ENCODE results near the gene RETREG2.
"Not testable (repeated sequence)": the region's sequence is repeated elsewhere in the genome, so short reads cannot be mapped to it uniquely, and the experiment has no call there.

Gene RETREG2

DNA sequence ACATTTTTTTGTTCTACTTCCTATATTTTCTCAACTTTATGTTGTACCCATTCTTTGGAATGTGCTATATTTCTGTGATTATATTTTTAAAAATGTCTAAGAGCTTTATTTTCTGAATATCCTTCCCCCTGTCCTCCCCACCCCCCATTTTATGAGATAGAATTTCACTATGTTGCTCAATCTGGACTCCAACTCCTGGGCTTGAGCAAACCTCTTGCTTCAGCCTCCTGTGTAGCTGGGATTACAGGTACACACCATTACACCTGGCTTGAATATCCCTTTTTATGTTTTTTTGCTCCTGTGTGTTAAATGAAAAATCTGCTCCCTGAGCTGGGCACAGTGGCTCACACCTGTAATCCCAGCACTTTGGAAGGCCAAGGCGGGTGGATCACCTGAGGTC lies 19.3 kb downstream of the RETREG2 start:
- no peaks in the 10 kb centered on the region for H3K9me3 Mint-ChIP-seq
- no peaks in the 10 kb centered on the region for H3K36me3 Mint-ChIP-seq (ENCODE audit: low read depth)
- H3K27ac Mint-ChIP-seq, result no peak overlapping the region
- H3K27me3 Mint-ChIP-seq (ENCODE audit: low read depth), result peaks cover 4% of the 10 kb centered on the region
- peaks cover 5% of the 10 kb centered on the region for H3K4me1 Mint-ChIP-seq (ENCODE audit: low read depth)
- DNase-seq (ENCODE audit: low spot score), result no peak
- no peak overlapping the region for H3K4me3 Mint-ChIP-seq

DNA sequence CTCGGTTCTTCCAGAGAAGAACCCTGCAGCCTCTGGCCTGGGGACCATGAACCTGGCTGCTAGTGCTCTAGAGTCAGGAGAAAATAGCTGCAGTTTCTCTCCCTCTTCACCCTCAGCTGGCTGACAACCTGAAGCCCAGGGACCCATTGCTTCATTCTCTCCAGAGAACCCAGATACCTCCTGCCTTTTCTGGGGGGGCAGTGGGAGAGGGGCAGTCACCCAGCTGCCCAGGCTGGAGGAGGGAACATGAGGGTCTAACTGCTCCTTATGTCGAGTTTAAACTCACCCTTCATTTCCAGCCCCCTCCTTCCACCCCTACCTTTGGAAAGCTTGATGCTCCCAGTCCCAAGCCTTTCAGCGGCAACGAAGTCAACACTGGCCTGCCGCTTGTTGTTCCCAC lies 20.9 kb downstream of the RETREG2 start:
- Mint-ChIP-seq H3K4me1 (ENCODE audit: low read depth) (peaks cover 5% of the 10 kb centered on the region), H3K27me3 (ENCODE audit: low read depth) (peaks cover 4% of the 10 kb centered on the region), H3K27ac (no peak overlapping the region), H3K9me3 (no peaks in the 10 kb centered on the region), H3K4me3 (no peak overlapping the region), H3K36me3 (ENCODE audit: low read depth) (no peaks in the 10 kb centered on the region)
- DNase-seq (ENCODE audit: low spot score), result no peak

DNA sequence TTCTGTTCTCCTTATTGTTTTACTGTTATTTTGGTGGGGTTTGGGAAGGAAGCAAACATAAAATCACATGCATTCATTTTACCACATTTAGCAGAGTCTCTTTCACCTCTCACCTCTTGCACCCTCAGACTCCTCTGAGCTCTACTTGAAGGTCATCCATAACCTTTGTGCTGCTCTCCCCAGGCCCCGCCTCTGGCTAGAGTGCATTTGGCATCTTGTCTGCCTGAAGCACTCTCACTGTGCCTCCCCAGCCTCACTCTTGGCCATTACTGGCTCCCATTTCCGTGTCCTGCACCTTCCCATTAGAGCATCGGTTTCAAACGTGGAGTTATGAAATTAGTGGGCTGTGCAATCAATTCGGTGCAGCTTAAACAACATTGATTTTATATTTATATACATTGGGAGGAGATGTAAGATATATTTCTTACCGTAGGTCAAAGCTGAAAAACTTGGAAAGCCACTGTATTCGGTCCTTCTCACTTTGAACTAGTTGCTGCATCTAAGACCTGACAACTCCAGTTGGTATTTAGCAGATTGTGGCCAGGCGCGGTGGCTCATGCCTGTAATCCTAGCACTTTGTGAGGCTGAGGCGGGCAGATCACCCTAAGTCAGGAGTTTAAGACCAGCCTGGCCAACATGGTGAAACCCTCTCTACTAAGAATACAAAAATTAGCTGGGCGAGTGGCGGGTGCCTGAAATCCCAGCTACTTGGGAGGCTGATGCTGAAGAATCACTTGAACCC lies 21.6 kb downstream of the RETREG2 start:
- peaks cover 4% of the 10 kb centered on the region for H3K27me3 Mint-ChIP-seq (ENCODE audit: low read depth)
- H3K27ac Mint-ChIP-seq, result no peak overlapping the region
- H3K4me1 Mint-ChIP-seq (ENCODE audit: low read depth), result peaks cover 5% of the 10 kb centered on the region
- DNase-seq (ENCODE audit: low spot score), result no peak
- H3K9me3 Mint-ChIP-seq, result peaks cover 4% of the 10 kb centered on the region
- H3K36me3 Mint-ChIP-seq (ENCODE audit: low read depth), result peaks cover 2% of the 10 kb centered on the region
- H3K4me3 Mint-ChIP-seq, result no peak overlapping the region

DNA sequence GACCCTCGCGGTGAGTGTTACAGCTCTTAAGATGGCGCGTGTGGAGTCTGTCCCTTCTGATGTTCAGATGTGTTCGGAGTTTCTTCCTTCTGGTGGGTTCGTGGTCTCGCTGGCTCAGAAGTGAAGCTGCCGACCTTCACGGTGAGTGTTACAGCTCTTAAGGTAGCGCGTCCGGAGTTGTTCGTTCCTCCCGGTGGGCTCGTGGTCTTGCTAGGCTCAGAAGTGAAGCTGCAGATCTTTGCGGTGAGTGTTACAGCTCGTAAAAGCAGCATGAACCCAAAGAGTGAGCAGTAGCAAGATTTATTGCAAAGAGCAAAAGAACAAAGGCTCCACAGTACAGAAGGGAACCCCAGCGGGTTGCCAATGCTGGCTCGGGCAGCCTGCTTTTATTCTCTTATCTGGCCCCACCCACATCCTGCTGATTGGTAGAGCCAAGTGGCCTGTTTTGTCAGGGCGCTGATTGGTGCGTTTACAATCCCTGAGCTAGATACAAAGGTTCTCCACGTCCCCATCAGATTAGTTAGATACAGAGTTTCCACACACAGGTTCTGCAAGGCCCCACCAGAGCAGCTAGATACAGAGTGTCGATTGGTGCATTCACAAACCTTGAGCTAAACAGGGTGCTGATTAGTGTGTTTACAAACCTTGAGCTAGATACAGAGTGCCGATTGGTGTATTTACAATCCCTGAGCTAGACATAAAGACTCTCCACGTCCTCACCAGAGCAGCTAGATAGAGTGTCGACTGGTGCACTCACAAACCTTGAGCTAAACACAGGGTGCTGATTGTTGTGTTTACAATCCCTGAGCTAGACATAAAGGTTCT lies 22.6 kb downstream of the RETREG2 start:
- H3K27ac Mint-ChIP-seq, result peak overlapping the region; percentile 79
- not testable (repeated sequence) for H3K27me3 Mint-ChIP-seq (ENCODE audit: low read depth); DNase-seq (ENCODE audit: low spot score); H3K4me1 Mint-ChIP-seq (ENCODE audit: low read depth); H3K9me3 Mint-ChIP-seq; H3K36me3 Mint-ChIP-seq (ENCODE audit: low read depth)
- H3K4me3 Mint-ChIP-seq, result peak overlapping the region; percentile 54

DNA sequence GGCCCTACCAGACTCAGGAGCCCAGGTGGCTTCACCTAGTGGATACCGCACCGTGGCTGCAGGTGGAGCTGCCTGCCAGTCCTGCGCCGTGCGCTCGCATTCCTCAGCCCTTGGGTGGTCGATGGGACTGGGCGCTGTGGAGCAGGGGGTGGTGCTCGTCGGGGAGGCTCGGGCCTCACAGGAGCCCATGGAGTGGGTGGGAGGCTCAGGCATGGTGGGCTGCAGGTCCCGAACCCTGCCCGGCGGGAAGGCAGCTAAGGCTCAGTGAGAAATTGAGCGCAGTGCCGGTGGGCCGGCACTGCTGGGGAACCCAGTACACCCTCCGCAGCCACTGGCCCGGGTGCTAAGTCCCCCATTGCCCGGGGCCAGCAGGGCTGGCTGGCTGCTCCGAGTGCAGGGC lies 23.3 kb downstream of the RETREG2 start:
- not testable (repeated sequence) for H3K27ac Mint-ChIP-seq; H3K9me3 Mint-ChIP-seq; H3K4me1 Mint-ChIP-seq (ENCODE audit: low read depth); H3K36me3 Mint-ChIP-seq (ENCODE audit: low read depth); DNase-seq (ENCODE audit: low spot score); H3K27me3 Mint-ChIP-seq (ENCODE audit: low read depth); H3K4me3 Mint-ChIP-seq

DNA sequence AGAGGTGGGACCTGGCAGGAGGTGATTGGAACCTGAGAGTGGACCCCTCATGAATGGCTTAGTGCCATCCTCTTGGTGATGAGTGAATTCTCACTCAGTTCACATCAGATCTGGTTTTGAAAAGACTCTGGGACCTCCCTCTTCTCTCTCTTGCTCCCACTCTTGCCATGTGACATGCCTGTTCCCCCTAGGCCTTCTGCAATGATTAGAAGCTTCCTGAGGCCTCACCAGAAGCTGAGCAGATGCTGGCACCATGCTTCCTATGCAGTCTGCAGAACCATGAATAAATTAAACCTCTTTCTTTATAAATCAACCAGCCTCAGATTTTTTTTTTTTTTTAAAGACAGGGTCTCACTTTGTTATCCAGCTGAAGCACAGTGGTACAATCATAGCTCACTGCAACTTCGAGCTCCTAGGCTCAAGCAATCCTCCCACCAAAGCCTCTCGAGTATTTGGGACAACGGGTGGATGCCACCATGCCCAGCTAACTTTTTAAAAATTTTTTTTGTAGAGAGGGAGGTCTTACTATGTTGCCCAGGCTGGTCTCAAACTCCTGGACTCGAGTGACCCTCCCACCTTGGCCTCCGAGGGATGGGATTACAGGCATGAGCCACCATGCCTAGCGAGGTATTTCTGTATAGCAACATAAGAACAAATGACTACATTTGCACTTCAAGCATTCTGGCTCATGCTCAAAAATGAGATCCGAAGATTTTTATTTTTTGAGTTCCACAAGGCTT lies 26.5 kb downstream of the RETREG2 start:
- Mint-ChIP-seq H3K9me3 (peaks cover 4% of the 10 kb centered on the region), H3K36me3 (ENCODE audit: low read depth) (peaks cover 18% of the 10 kb centered on the region), H3K4me3 (no peak overlapping the region), H3K4me1 (ENCODE audit: low read depth) (peaks cover 31% of the 10 kb centered on the region), H3K27ac (no peak overlapping the region), H3K27me3 (ENCODE audit: low read depth) (no peaks in the 10 kb centered on the region)
- DNase-seq (ENCODE audit: low spot score), result no peak

DNA sequence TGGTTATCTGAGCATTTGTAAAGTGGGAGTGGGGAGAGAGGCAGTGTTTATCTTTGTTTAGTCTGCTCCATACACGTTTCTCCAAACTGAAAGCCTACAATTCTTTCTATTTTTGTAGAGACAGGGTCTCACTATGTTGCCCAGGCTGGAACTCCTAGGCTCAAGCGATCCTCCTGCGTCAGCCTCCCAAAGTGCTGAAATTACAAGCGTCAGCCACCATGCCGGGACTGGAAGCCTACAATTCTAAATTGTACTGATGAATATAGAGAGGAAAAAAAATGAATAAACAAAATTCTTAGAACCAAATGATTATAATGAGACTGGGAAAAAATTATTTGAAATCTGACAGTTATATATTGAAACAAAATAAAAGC lies 27.1 kb downstream of the RETREG2 start:
- Mint-ChIP-seq H3K4me1 (ENCODE audit: low read depth) (peaks cover 35% of the 10 kb centered on the region), H3K9me3 (peaks cover 4% of the 10 kb centered on the region), H3K36me3 (ENCODE audit: low read depth) (peaks cover 21% of the 10 kb centered on the region), H3K27ac (no peak overlapping the region), H3K27me3 (ENCODE audit: low read depth) (no peaks in the 10 kb centered on the region), H3K4me3 (peak overlapping the region; percentile 34)
- no peak for DNase-seq (ENCODE audit: low spot score)

DNA sequence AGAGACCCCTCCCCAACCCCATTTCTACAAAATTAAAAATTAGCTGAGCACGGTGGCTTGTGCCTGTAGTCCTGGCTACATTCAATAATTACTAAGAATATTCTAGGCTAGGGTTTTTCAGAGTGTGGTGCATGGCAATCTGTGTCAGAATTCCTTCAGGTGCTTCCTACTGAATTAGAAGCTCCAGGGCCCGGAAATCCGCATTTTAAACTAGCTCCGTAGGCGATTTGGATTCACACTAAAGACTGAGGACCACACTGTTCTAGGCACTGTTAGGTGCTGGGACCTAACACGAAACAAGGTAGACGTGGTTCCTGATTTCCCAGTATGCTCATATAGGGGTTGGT lies 27.9 kb downstream of the RETREG2 start:
- no peaks in the 10 kb centered on the region for H3K27me3 Mint-ChIP-seq (ENCODE audit: low read depth)
- peak overlapping the region; percentile 86 for H3K4me3 Mint-ChIP-seq
- H3K27ac Mint-ChIP-seq, result peak overlapping the region; percentile 94
- peaks cover 24% of the 10 kb centered on the region for H3K36me3 Mint-ChIP-seq (ENCODE audit: low read depth)
- peaks cover 30% of the 10 kb centered on the region for H3K4me1 Mint-ChIP-seq (ENCODE audit: low read depth)
- peaks cover 4% of the 10 kb centered on the region for H3K9me3 Mint-ChIP-seq
- DNase-seq (ENCODE audit: low spot score), result no peak

DNA sequence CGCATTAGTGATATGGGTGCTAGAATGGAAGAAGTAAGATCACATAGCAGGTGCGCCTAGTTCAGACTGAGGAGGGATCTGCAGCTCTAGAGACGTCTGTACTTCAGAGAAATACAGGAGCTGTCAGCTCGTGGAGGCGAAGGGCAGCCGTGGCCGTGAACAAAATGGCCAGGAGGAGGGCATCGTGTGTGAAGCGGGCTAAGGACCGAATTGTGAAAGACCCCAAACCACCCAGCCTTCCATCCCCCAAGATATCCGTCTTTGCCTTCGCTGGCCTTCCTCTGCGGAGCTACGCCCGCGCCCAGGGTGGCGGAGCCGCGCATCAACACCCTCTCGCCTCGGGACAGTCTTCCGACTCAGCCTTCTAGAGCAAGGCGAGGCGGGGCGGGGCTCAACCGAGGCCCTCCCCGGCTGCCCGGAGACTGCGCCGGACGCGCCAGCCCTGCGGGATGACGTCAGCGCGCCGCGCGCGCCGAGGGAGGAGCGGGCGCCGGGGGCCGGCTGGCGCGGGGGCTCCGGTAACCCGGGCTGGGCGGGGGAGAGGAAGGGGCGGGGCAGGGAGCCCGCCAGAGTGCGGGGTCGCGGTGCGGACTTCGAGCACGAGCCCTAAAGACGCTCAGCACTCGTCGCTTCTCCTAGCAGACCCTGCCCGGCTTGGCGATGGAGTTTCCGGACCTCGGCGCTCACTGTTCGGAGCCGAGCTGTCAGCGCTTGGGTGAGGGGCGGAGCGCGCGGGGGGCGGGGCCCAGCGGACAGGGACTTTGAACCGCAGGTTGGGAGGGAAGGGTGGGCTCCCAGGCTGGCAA lies 28.5 kb downstream of the RETREG2 start, which contains the start of gene ZFAND2B:
Gene ZFAND2B (plus strand): TSS at position 455 of the 806 bp plus-strand sequence. CDS start 206 bp downstream, at position 661.
- Mint-ChIP-seq H3K4me3 (peak within 1 kb of the TSS; percentile 86), H3K4me1 (ENCODE audit: low read depth) (peaks cover 34% of the 10 kb centered on the region), H3K27me3 (ENCODE audit: low read depth) (no peaks in the 10 kb centered on the region), H3K9me3 (peaks cover 4% of the 10 kb centered on the region), H3K36me3 (ENCODE audit: low read depth) (peaks cover 24% of the 10 kb centered on the region), H3K27ac (peak within 1 kb of the TSS; percentile 94)
- DNase-seq (ENCODE audit: low spot score), result peak; percentile 96

DNA sequence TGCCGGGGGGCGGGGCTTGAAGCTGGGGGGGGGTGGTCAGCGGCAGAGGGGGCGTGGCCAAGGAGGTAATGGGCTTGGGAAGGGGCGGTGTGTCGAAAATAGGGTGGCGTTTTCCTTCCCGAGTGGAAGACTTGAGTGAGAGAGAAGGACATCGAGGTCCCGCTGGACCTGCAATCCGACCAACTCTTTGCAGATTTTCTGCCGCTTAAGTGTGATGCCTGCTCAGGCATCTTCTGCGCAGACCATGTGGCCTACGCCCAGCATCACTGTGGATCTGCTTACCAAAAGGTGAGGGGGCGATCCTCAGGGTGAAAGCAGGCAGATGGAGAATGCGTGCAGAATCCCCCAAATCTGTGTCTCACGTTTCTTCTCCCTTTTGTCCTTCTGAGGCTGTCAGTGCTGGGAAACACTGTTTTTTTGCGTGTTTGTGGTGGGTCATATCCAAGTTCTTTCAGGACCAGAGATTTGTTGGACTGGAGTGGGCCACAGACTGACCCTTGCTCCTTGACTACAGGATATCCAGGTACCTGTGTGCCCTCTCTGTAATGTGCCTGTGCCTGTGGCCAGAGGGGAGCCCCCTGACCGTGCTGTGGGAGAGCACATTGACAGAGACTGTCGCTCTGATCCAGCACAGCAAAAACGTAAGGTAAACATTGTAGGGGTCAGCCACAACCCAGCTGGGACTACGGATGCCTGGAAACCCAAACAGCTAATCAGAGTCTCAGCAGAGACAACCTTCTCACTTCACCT lies 29.2 kb downstream of the RETREG2 start:
- DNase-seq (ENCODE audit: low spot score), result no peak
- H3K4me1 Mint-ChIP-seq (ENCODE audit: low read depth), result peaks cover 34% of the 10 kb centered on the region
- H3K36me3 Mint-ChIP-seq (ENCODE audit: low read depth), result peaks cover 27% of the 10 kb centered on the region
- peak overlapping the region; percentile 86 for H3K4me3 Mint-ChIP-seq
- H3K27ac Mint-ChIP-seq, result peak overlapping the region; percentile 83
- peaks cover 4% of the 10 kb centered on the region for H3K9me3 Mint-ChIP-seq
- no peaks in the 10 kb centered on the region for H3K27me3 Mint-ChIP-seq (ENCODE audit: low read depth)

DNA sequence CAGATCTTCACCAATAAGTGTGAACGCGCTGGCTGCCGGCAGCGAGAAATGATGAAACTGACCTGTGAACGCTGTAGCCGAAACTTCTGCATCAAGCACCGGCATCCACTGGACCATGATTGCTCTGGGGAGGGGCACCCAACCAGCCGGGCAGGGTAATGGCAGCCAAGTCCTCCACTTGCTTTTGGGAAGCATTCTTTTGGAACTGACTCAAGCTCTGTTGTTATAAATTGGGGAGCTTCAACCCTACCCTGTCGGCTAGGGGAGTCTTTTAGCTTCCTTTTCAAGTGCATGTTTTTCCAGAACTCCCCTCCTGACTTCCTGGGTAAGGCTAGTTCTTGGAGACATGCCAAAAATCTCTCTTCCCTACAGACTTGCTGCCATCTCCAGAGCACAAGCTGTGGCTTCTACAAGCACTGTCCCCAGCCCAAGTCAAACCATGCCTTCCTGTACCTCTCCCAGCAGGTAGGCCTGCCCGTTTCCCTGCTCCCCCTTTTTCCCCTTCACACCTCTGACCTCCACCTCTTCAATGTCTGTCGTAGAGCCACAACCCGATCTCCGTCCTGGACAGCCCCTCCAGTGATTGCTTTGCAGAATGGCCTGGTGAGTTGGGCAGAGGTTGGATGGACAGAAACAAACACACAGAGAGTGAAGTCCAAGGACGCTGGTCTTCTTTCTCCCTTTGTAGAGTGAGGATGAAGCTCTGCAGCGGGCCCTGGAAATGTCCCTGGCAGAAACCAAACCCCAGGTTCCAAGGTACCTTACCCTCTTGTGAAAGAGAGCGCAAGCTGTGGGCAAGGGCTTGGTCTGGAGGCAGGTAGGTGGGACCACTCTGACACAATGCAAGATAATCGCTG lies 30.0 kb downstream of the RETREG2 start:
- Mint-ChIP-seq H3K4me1 (ENCODE audit: low read depth) (peaks cover 34% of the 10 kb centered on the region), H3K36me3 (ENCODE audit: low read depth) (peaks cover 31% of the 10 kb centered on the region), H3K9me3 (peaks cover 4% of the 10 kb centered on the region), H3K27me3 (ENCODE audit: low read depth) (no peaks in the 10 kb centered on the region), H3K27ac (peak overlapping the region; percentile 83), H3K4me3 (peak overlapping the region; percentile 86)
- no peak for DNase-seq (ENCODE audit: low spot score)

Data from T-helper 2 cell treated with Interferon-gamma antibody and Interleukin-4, amounts not matched to agents 5 μg/mL and 100 μg/mL, for 36 hours (primary cell).